Non-pigmented ciliary epithelial cell (primary cell): ENCODE measurements around the gene GPR52.

Experiments used
- DNase-seq: peaks from one replicate; pipeline ENCODE4 v3.0.0-alpha.2; 2010; ENCODE audit warnings: low read depth

GPR52 gene

GRCh38 chr1:174466607-174467006, 18.8 kb downstream of the GPR52 start:
- no peak for DNase-seq

- DNase-seq: no peak
Measured at GRCh38 chr1:174469052-174469451, 21.3 kb downstream of the GPR52 start.

- no peak for DNase-seq
Measured at GRCh38 chr1:174469687-174470086, 21.9 kb downstream of the GPR52 start.

GRCh38 chr1:174479281-174479680, 31.5 kb downstream of the GPR52 start:
- no peak for DNase-seq

- no peak for DNase-seq
Measured at GRCh38 chr1:174480324-174480723, 32.6 kb downstream of the GPR52 start.

- no peak for DNase-seq
Measured at GRCh38 chr1:174491606-174492005, 43.8 kb downstream of the GPR52 start.

- no peak for DNase-seq
Measured at GRCh38 chr1:174497478-174497877, 49.7 kb downstream of the GPR52 start.
